AG20443 (cell line): Measurements from ENCODE around the gene SUCLG1.

ENCODE experiments used
- DNase-seq: peaks from one replicate; pipeline ENCODE4 v3.0.0; 2012; ENCODE audit warnings: low spot score, mixed read lengths

Gene SUCLG1

DNA sequence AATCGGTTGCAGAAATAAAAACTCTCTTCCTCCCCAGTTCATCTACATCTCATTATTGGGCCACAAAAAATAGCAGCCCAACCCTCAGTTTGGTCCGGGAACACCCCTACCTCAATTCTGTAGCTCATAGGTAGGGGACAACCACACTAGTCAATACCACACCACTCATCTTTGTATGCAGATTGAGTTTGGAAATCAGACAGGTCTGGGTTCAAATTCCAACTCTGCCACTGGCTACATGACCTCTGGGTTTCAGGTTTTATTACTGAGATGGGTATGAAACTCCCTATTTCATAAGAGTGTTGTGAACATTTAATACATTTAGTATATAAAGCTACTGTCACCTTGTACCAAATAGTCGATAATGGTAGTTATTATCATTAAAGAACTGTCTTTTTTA, 2.2 kb upstream of the SUCLG1 start:
- DNase-seq = no peak

DNA sequence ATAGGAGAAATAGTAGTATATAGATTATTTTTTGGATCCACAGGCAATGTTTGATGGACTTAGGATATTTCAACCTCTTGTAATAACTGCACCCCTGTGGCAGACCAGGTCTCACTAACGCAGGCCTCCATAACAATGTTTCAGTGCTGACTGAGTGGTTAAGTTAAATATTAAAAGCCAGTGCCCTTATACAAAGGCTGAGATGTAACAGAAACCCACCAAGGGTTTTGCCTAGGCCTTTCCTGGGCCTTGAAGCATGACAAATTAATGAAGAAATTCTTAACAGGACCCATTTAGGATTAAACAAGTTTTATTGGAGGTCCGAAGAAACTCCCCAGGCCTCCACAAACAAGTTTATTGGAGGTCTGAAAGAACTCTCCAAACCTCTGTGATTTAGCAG, 1.6 kb upstream of the SUCLG1 start:
- no peak for DNase-seq

DNA sequence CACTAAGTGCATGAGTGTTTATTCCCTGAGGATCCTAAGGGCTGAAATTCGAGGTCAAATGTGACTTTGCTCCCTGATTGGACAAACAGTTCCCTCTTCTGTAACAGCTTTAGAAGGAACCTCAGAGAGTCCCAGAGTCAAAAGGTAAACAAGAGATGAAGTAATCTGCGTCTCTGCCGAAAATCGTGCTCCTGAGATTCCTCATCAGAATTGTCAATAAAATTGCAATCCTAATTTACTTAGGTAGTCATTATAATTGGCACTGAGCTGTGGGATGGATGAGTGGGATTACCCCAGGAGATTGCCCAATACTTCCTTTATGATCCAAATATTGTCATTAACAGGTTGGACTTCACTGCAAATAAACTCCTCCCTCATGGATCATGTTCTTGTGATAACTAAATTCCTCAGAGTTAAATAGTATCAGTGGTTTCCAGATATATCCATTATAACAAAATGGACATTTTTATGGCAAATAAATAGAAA, 907 bp upstream of the SUCLG1 start:
- DNase-seq = no peak

DNA sequence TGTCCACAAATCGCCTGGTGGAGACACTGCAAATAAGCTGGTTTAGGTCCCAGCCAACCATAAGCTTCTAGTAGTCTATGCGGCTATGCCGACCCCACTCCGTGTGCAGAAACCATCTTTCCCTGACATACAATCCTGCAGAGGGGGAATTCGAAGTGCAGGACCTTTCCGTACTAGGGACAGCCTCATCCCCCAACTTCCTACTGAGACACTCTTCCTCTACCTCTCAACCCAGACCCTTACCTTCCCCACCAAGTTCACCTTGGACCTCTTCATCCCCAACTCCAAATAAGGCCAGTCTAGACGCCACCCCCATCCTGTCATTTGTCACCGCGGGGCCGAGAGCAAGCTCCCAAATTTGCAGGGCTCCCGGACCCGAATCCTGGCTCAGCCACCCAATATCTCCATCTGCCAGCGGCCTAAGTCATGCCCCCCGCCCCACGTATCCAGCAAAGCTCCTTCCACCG, 496 bp downstream of the SUCLG1 start:
- DNase-seq = peak; percentile 18

DNA sequence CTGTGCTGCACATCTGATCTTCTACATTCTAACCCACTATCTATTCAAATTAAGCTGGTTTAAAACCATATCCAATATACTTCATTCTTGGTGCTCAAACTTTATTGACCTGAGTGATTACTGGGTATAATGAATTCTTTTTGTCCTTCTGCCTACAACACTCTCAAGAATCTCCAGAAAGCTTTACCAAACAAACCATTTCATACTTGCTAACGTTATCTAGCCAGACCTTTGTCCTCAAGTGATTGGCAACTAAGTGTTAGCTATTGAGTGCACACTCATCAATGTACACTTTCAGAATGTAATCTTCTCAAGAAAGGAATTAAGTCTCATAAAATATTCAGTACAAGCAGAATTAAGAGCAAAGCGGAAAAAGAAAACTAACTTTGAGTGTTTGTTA, 1.4 kb downstream of the SUCLG1 start:
- no peak for DNase-seq

DNA sequence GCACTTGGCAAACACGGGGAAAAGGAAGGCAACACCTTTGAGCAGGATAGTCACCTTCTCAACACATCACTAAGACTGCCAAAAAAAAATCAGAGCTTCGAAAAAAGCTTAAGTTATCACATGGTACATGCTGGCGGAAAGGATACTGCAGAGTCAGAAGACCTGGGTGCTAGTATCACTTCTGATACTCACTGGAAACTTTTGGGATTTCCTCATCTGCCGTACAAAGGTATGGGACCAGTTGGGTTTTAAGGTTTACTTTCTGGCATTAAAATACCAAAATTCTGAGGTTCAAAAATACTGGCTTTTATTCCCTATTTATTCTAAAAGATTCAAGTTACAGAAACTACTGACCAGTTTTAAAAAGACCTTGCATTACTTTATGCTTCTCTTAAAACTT, 2.9 kb downstream of the SUCLG1 start:
- no peak for DNase-seq

DNA sequence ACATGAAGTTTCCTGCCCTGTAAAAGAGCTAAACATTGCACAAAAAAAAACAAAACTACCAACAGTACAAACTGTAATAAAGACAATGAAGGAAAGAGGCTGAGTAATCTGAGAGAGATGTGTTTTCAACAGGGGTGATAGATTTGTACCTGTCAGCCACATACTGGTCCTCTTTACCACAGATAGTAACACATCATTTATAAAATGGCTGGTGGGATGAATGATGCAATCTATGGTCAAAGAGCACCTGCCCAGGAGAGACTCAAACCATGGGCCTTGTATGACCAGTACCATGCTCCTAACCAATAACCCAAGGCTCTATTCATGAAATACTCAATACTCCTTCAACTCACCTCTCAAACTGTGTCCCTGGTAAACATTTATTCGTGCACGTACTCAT, 4.5 kb downstream of the SUCLG1 start:
- DNase-seq = no peak

DNA sequence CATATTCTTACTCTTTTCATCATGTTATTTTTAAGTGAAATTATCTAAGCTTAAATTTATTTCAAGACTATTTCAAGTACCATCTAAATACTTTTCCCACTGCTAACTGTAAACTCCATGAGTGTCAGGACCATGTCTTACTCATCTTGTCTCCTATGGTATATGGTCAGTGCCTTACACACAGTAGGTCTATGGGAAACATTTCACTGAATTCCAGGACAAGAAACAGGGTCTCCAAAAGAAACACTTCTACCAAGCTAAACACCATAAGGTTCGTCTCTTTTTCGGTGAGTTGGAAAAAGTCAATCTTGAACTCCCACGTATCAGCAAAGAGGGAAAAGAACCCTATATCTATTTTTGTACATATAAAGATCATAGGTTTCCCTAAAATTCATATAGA, 6.5 kb downstream of the SUCLG1 start:
- no peak for DNase-seq

DNA sequence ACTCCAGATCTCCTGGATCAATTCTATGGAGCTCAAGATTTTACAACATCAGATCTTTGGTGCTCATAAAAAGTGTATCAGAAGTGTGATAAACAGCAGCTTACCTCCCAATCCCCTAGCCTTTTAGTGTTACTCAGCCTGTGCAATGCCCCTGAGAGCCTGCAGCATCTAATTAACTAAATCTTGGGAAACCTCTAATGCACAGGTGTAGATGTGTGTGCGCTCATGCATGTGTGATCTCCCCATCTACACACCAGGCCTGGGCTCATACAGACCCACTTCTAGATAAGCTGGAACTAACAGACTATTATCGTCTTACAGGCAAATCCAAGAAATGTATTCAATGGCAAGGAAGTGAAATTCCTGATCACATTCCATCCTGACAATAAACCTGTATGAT, 7.5 kb downstream of the SUCLG1 start:
- DNase-seq = no peak

DNA sequence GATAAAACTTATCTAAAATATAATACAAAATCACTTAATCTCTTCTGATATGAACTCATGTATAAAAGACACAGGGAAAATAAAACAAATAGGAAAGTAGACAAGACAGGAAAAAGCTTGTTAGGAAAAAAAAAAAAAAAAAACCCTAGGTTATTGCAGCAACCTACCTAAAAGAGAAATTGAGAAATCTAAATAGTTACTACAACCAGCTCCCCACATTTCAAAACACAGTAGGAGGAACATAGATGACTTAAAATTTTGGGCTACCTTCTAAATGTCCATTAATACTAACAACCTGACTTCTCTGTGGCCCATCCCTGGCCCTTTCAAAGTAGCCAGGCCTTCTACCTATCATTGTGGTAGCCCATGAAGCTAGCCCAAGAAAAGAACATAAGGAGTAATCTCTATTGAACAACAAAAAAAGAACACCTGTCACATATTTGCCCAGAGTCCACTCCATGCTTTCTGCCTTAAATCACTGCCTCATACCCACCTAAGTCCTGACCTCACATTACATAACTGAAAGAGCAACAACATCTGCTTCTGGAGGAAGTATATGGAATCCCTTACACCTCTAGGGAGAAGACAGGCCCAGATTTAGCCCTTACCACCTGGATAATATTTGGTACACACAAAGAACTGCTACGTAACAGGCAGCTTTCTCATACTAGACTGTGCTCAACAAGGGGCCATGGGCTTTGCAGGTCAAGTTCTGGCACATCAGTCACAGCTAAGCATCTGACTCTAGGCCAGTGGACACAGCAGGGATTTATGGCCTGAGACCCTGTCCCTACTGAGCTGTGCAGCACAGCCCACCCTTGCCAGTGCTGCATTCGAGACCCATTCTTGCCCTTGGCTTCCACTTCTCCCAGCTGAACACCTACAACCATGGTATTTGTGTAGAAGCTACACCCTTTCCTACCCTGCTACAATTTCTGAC, 8.5 kb downstream of the SUCLG1 start:
- no peak for DNase-seq

DNA sequence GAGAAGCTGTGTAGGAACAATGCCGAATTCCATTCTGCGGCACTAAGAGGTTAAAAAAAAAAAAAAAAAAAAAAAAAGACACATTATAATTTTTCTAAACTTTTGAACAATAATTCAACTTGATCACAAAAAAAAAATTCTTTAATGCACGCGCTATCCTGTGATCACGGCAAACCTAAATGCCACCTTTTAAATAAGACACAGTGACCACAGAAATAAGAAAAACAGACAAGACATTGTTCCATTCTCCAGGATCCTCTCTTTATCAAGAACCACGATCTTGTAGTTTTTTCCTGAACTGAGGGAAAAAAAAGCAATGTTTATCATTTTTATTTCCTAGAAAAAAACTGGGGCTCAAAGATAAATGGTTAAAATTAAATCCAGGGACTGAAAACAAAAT, 9.4 kb downstream of the SUCLG1 start:
- DNase-seq = no peak

DNA sequence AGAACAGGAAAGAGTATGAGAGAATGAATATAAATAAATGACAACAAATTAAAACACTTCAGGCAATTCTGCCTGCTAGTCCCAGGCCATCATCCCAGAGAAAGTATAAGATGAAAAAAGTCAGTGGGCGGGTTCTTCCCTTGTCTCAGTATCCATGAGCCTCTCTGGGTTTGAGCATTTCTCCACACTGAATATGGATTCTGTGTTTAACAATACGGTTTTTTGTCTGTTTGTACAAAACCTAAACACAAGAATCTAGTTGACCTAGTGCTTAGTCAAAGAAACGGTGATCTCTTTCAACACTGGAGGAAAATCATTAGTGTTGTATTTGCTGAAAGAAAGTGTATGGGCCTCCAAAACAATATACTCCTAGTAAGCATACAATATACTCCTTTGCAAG, 10.0 kb downstream of the SUCLG1 start:
- no peak for DNase-seq

DNA sequence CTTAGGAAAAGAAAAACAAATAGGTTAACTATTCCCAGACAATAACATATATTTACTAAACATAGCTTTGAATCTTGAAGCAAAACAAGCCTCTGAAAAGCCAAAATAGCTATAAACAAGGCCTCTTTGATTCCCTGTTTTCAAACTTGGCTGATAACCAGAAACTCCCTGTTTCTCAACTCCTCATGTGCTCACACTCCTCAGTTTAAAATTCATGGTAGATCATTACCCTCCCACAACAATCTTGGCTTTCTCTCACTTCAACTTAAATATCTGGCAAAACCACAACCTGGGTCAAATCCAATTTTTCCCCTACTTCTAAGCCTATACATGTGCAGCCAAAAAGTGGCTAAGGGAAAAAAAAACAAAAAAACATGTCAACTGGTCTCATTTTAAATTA, 15.6 kb downstream of the SUCLG1 start:
- no peak for DNase-seq

DNA sequence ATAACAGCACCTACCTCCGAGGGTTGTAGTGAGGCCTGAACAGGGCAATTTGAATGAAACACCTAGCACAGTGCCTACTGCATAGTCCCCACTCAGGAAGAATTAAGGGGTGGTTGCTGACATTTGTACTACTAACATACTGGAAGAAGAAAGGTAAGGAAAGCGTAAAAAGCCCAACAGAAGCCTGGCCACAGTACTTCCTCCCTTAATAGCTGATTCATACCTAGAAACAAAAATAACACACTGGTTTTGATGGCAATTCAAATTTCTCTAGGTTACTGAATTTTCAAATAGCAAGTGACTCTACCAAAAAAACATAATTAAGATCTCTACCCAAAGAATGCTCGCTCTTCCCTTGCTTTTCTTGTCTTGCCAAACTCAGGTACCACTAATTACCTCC, 16.2 kb downstream of the SUCLG1 start:
- DNase-seq = no peak

DNA sequence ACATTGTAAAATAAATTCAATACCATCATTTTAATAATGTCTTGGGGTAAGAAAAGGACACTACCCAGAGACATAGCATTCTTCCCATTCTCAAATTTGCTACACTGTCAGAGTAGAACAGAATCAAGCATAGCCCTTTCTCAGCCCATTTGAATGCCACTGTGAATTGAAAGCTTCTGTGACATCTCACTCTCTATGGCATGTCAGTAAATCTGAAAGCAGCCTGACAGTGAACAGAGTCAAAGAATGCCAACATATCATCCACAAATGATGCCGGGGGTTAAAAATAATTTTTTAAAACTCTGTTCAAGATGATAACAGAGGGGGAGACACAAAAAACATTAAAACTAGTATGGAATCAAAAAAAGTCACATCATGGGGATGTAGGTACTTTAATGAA, 17.6 kb downstream of the SUCLG1 start:
- DNase-seq = no peak

DNA sequence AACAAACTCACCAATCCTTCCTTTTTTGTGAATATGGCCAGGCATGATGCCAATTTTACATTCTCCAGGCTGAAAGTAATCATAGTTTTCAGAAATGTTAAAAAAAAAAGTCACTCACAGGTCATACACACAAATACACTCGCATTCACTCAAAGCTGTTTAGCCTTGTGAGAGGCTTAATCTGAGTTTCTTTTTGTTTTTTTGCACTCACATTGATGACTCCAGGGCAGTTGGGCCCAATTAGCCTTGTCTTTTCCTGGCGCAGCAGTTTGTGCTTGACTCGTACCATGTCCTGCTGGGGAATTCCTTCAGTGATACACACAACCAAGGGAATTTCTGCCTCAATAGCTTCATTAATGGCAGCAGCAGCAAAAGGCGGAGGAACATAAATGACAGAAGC, 18.0 kb downstream of the SUCLG1 start:
- no peak for DNase-seq

DNA sequence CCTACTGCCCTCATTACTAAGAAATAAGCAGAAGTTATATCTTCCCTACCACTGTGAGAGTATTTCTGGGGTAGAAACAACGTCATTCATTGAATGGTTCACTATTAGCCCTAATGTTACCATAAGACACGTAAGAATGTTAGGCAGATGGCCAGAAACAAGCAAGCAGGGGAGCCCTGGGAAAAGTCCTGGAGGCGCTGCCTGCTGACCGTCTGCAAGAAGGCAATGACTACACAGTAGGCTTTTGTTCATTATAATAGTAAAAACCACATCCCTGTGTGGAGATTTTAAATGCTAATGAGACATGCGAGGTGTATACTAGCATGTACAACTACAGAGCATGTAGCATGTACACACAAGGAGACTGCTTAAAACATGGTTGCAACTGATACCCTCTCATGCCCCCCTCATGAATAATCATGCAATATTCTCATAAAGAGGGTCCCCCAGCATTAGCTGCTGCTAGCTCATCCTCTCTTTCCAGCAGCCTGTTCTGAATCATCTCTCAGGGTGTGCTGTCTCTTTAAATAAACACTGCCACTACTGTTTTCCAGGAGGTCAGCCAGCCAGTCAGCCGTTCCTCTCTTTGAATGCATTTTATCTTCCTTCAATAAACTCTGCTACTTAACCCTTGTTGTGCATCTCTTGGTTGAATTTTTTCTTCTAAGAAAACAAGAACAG, 23.6 kb downstream of the SUCLG1 start:
- peak; percentile 22 for DNase-seq

DNA sequence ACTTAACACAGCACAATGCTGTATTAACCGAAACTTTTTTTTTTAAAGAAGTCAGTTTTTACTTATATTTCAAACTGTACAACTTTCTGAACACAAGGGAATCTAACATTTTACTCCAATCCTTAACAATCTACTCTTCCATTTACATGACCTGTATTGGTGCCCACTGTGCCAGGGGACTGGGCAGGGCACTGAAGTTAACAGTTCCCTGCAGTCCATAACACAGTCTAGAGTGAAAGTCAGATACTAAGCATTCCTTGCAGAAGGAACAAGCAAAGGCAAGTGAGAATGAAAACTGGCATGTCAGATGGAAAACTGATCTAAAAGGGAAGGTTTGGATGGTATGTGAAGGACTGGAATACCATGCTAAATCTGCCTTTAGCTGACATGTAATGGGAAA, 29.8 kb downstream of the SUCLG1 start:
- DNase-seq = no peak

DNA sequence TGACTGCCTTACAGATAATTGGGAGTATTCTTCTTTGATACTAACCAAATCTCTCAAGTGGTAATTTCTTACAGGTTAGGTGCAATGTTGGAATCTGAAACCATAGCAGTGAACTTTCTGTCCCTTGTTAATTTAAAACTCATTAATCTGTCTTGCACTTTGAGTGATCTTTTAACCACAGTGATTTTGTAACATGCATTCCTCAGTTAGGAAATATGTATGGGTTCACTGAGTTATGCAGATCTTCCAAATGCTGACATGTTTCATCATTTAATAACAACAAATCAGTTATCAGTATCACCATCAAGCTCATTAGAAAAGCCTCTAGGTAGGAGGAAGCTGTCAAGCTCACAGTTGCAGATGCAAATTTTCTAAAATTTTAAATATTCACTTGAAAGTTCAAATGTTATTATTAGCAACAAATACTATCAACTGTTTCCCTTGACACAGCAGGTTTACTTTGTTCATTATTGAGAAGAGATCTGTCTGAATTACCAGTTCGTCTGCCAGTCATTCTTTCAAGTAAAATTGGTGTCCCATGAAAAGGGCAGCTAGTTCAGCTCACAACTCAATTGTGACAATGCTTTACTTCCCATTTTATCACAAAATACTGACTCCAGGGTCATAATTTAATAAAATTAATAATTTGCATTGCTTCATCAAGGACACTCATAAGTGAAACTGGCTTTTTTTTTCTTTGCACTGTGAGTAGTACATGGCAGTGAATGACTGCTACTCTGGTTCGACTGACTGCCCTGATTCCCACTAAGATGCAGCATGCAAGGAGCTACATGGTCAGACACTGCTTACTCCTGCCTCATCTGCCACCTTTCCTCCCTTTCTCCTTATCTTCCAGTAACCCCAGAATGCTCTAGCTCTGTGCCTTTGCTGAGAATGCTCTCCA, 31.6 kb downstream of the SUCLG1 start:
- DNase-seq = peak; percentile 23

DNA sequence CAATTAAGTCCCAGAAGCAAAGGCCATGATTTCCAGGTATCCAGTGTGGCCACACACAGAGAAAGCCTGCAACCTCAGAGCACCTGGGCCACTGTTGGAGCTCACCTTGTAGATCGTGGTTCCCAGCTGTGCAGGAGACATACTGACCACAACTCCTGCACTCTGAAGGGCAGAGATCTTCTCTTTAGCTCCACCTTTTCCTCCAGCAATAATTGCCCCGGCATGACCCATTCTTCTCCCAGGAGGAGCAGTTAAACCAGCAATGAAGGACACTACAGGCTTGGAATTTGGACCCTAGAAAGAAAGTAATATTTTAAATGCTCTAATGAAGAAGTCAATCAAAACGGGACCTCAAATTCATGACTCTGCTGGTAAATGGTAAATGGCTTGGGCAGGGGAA, 33.8 kb downstream of the SUCLG1 start:
- no peak for DNase-seq

DNA sequence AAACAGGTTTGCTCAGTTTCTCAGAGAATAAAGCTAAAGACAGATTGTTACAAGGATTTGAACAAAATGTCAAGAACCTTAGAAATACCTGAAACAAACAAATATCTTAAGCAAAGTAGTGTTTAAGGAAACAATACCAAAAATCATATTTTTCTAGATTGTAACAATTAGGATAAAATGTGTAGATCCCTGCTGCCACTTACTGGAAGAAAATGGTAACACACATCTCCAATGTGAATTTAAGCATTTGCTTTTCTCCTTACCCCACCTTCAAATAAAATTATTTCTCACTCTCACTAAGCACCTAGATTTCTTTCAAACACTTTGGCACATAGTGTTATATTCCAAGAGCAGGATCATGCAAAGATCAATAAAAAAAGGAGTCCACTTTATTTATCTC, 34.9 kb downstream of the SUCLG1 start:
- DNase-seq = peak; percentile 41

DNA sequence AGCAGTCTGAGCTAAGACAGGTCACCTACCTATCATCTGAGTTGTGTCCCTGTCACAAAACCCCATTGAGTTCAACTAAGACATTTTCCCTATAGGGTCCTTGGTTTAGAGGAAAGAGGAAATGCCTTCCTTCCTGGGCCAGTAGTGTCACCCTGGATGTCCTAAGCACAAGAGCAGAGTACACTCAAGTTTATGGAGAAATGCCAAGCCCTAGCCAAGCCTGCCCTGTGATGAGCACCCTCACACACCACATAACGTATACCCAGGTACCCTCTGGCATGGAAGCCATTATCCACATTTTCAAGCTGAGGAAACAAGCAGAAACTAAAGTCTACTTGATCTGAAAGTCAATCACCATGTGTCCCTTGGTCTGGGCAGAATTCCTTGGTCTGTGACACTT, 37.3 kb downstream of the SUCLG1 start:
- no peak for DNase-seq
